ENCODE results near the gene TLX2. TPM values are rescaled to one million over a fixed set of nuclear protein-coding genes. Genes with fewer than 3 reads are reported as not detected.
A peak's percentile ranks its signal among the peaks of the same experiment; 100 is the strongest.

Gene TLX2
- total and polyA plus RNA-seq, 2 of the 13 experiments (the other 11 are each of a cell fraction or from before 2014, with no cell fraction given) = 0.05 to 0.20 TPM

DNA sequence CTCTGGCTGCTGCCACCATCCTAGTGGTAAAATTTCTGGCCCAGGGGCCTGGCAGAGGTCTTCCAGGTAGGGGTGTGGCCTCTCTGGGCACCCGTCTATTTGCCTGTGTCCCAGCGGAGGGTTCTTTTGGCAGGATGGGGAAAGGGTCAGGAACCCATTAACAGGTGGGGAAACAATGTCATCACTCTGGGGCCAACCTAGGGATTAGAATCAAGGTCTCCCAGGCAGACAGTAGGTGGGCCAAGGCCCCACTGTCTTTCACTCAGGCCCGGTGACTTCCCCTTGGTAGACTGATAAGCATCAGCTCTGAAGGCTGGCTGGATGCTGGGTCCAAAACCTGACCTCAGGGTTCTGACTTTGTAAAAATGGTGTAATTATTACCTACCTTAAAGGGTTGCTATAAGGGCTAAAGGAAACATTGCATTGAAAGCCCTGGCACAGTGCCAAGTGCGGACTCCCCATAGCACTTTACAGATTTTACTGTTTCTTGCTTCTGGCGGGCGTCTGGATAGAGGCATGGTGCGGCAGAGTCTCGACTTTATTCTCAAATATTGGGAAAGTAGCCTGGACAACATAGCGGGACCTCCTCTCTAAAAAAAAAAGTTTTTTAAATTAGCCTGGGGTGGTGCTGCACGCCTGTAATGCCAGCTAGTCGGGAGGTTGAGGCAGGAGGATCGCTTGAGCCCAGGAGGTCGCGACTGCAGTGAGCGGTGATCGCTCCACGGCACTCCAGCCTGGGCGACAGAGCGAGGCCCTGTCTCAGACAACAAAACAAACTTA is 17.1 kb upstream of the TLX2 start (continued):
- TF ChIP-seq, protein P1, sequence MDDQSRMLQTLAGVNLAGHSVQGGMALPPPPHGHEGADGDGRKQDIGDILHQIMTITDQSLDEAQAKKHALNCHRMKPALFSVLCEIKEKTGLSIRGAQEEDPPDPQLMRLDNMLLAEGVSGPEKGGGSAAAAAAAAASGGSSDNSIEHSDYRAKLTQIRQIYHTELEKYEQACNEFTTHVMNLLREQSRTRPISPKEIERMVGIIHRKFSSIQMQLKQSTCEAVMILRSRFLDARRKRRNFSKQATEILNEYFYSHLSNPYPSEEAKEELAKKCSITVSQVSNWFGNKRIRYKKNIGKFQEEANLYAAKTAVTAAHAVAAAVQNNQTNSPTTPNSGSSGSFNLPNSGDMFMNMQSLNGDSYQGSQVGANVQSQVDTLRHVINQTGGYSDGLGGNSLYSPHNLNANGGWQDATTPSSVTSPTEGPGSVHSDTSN (CRISPR knock-in tag; IDR thresholded peaks at IDR 0.05; ENCODE audit: borderline replicate concordance) = no peak
- peak; percentile 21; the same call in 1 of the 2 replicates for TF ChIP-seq BORCS8-MEF2B (CRISPR knock-in tag; IDR thresholded peaks at IDR 0.05)
- TF ChIP-seq ZMYM2 (CRISPR knock-in tag; IDR thresholded peaks at IDR 0.05) = no peak
- no peak for TF ChIP-seq DNMT1 (CRISPR knock-in tag; IDR thresholded peaks at IDR 0.05)
- TF ChIP-seq CENPT (CRISPR knock-in tag; IDR thresholded peaks at IDR 0.05; ENCODE audit: low read depth) = 0 out of 2 replicates have a peak, but pooled peaks have one; percentile 34
- TF ChIP-seq, protein P2, sequence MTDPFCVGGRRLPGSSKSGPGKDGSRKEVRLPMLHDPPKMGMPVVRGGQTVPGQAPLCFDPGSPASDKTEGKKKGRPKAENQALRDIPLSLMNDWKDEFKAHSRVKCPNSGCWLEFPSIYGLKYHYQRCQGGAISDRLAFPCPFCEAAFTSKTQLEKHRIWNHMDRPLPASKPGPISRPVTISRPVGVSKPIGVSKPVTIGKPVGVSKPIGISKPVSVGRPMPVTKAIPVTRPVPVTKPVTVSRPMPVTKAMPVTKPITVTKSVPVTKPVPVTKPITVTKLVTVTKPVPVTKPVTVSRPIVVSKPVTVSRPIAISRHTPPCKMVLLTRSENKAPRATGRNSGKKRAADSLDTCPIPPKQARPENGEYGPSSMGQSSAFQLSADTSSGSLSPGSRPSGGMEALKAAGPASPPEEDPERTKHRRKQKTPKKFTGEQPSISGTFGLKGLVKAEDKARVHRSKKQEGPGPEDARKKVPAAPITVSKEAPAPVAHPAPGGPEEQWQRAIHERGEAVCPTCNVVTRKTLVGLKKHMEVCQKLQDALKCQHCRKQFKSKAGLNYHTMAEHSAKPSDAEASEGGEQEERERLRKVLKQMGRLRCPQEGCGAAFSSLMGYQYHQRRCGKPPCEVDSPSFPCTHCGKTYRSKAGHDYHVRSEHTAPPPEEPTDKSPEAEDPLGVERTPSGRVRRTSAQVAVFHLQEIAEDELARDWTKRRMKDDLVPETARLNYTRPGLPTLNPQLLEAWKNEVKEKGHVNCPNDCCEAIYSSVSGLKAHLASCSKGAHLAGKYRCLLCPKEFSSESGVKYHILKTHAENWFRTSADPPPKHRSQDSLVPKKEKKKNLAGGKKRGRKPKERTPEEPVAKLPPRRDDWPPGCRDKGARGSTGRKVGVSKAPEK (CRISPR knock-in tag; IDR thresholded peaks at IDR 0.05; ENCODE audit: borderline replicate concordance) = no peak
- 0 out of 2 replicates have a peak, but pooled peaks have one; percentile 11 for TF ChIP-seq ZNF101 (CRISPR knock-in tag; IDR thresholded peaks at IDR 0.05; ENCODE audit: borderline replicate concordance, low read depth)
- TF ChIP-seq, protein P3, sequence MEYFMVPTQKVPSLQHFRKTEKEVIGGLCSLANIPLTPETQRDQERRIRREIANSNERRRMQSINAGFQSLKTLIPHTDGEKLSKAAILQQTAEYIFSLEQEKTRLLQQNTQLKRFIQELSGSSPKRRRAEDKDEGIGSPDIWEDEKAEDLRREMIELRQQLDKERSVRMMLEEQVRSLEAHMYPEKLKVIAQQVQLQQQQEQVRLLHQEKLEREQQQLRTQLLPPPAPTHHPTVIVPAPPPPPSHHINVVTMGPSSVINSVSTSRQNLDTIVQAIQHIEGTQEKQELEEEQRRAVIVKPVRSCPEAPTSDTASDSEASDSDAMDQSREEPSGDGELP (IDR thresholded peaks at IDR 0.05; ENCODE audit: borderline replicate concordance, low read depth) = peak; percentile 20; the same call in 1 of the 2 replicates
- peak; percentile 72; the same call in 1 of the 2 replicates for TF ChIP-seq ZFP36L1 (CRISPR knock-in tag; IDR thresholded peaks at IDR 0.05)
- peak; percentile 60 for TF ChIP-seq CEBPG (CRISPR knock-in tag; IDR thresholded peaks at IDR 0.05)
- TF ChIP-seq MBD4 (IDR thresholded peaks at IDR 0.05; ENCODE audit: borderline replicate concordance, low read length) = 0 out of 2 replicates have a peak, but pooled peaks have one; percentile 67
- TF ChIP-seq TBP (CRISPR knock-in tag; IDR thresholded peaks at IDR 0.05) = no peak
- TF ChIP-seq IRF2 (CRISPR knock-in tag; IDR thresholded peaks at IDR 0.05) = peak; percentile 9; the same call in 1 of the 2 replicates
- 0 out of 2 replicates have a peak, but pooled peaks have one; percentile 38 for TF ChIP-seq KLF15 (CRISPR knock-in tag; IDR thresholded peaks at IDR 0.05; ENCODE audit: borderline replicate concordance)
- TF ChIP-seq ZSCAN9 (CRISPR knock-in tag; IDR thresholded peaks at IDR 0.05; ENCODE audit: borderline replicate concordance) = no peak
- TF ChIP-seq ZBTB1 (CRISPR knock-in tag; IDR thresholded peaks at IDR 0.05; ENCODE audit: borderline replicate concordance) = no peak
- no peak for TF ChIP-seq KDM1A (CRISPR knock-in tag; IDR thresholded peaks at IDR 0.05)
- TF ChIP-seq NR2F1 (CRISPR knock-in tag; IDR thresholded peaks at IDR 0.05) = peak in 1 of 2 experiments; percentile 16; a peak in 1 of 4 replicates
- TF ChIP-seq BRD4 (CRISPR knock-in tag; IDR thresholded peaks at IDR 0.05) = no peak
- TF ChIP-seq RFX1 (IDR thresholded peaks at IDR 0.05) = no peak
- no peak for TF ChIP-seq XRCC5 (optimal IDR thresholded peaks at IDR 0.05; ENCODE audit: low read length)
- no peak for TF ChIP-seq SUZ12 (IDR thresholded peaks at IDR 0.05; ENCODE audit: low read depth, low read length)
- TF ChIP-seq ZMAT3 (CRISPR knock-in tag; conservative IDR thresholded peaks at IDR 0.05) = no peak
- TF ChIP-seq, protein P4, sequence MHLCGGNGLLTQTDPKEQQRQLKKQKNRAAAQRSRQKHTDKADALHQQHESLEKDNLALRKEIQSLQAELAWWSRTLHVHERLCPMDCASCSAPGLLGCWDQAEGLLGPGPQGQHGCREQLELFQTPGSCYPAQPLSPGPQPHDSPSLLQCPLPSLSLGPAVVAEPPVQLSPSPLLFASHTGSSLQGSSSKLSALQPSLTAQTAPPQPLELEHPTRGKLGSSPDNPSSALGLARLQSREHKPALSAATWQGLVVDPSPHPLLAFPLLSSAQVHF (CRISPR knock-in tag; IDR thresholded peaks at IDR 0.05) = 0 out of 2 replicates have a peak, but pooled peaks have one; percentile 36

Measured in HepG2 (cell line).